Left hindlimb (tissue), 1 donor: ENCODE results near the gene NFATC2IP.
A peak's percentile ranks its signal among the peaks of the same experiment; 100 is the strongest.
"Not testable (repeated sequence)": the region's sequence is repeated elsewhere in the genome, so short reads cannot be mapped to it uniquely, and the experiment has no call there.

Source experiments
- DNase-seq: peaks from one replicate; pipeline ENCODE4 v3.0.0-alpha.2; 2018

Gene NFATC2IP

GRCh38 chr16:28926284-28926683 lies 24.5 kb upstream of the NFATC2IP start:
- DNase-seq, result not testable (repeated sequence)

- no peak for DNase-seq
Observed at GRCh38 chr16:28927815-28928214, 22.9 kb upstream of the NFATC2IP start.

GRCh38 chr16:28930203-28930602 lies 20.5 kb upstream of the NFATC2IP start:
- DNase-seq, result no peak

- no peak for DNase-seq
Observed at GRCh38 chr16:28930652-28931051, 20.1 kb upstream of the NFATC2IP start.

GRCh38 chr16:28931801-28932225 lies 18.9 kb upstream of the NFATC2IP start, which contains the start of gene CD19:
CD19 (plus strand) TSS chr16:28931971; CDS start chr16:28932001, 30 bp downstream.
- no peak for DNase-seq

- DNase-seq, result no peak
Observed at GRCh38 chr16:28932339-28933141, 18.2 kb upstream of the NFATC2IP start.

- no peak for DNase-seq
Observed at GRCh38 chr16:28933171-28933570, 17.6 kb upstream of the NFATC2IP start.

GRCh38 chr16:28935346-28935745 lies 15.4 kb upstream of the NFATC2IP start:
- no peak for DNase-seq

GRCh38 chr16:28935924-28936783 lies 14.6 kb upstream of the NFATC2IP start:
- peak; percentile 82 for DNase-seq

- no peak for DNase-seq
Observed at GRCh38 chr16:28936784-28937155, 14.0 kb upstream of the NFATC2IP start.

- DNase-seq, result no peak
Observed at GRCh38 chr16:28937222-28937876, 13.4 kb upstream of the NFATC2IP start.

GRCh38 chr16:28938721-28939120 lies 12.0 kb upstream of the NFATC2IP start:
- no peak for DNase-seq

GRCh38 chr16:28939825-28940224 lies 10.9 kb upstream of the NFATC2IP start:
- DNase-seq, result not testable (repeated sequence)

GRCh38 chr16:28943281-28943680 lies 7.5 kb upstream of the NFATC2IP start:
- no peak for DNase-seq

- DNase-seq, result no peak
Observed at GRCh38 chr16:28946681-28947080, 4.1 kb upstream of the NFATC2IP start.

- no peak for DNase-seq
Observed at GRCh38 chr16:28951410-28951943, 740 bp downstream of the NFATC2IP start.

- DNase-seq, result no peak
Observed at GRCh38 chr16:28958216-28958615, 7.5 kb downstream of the NFATC2IP start.

- no peak for DNase-seq
Observed at GRCh38 chr16:28958836-28959235, 8.1 kb downstream of the NFATC2IP start.

GRCh38 chr16:28964072-28964471 lies 13.3 kb downstream of the NFATC2IP start:
- DNase-seq, result no peak

- DNase-seq, result no peak
Observed at GRCh38 chr16:28964496-28964895, 13.8 kb downstream of the NFATC2IP start.

- no peak for DNase-seq
Observed at GRCh38 chr16:28967156-28967555, 16.4 kb downstream of the NFATC2IP start.

GRCh38 chr16:28969696-28970095 lies 19.0 kb downstream of the NFATC2IP start:
- DNase-seq, result not testable (repeated sequence)

GRCh38 chr16:28974007-28974436 lies 23.3 kb downstream of the NFATC2IP start:
- peak; percentile 56 for DNase-seq
